ENCODE measurements around the gene OR56B1.

DNA sequence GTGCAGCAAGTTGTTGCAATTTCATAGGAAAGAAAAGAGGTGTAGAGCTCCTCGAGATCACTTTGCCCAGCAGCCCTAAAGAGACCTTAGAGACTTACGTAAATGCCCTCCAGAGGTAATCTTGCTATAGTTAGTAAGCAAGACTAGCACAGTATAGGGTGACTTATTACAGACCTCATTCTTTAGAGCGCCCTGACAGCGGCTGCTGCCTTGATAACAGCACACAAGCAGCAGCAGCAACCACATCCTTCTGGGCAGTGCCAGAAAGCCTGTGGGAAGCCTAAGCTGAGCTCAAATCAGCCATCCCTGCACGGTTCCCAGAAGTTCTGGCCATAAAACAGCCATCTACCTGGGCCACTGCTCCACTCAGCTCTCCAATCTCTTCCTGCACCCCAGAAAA lies 22.6 kb upstream of the OR56B1 start:
- TF ChIP-seq, protein P1, sequence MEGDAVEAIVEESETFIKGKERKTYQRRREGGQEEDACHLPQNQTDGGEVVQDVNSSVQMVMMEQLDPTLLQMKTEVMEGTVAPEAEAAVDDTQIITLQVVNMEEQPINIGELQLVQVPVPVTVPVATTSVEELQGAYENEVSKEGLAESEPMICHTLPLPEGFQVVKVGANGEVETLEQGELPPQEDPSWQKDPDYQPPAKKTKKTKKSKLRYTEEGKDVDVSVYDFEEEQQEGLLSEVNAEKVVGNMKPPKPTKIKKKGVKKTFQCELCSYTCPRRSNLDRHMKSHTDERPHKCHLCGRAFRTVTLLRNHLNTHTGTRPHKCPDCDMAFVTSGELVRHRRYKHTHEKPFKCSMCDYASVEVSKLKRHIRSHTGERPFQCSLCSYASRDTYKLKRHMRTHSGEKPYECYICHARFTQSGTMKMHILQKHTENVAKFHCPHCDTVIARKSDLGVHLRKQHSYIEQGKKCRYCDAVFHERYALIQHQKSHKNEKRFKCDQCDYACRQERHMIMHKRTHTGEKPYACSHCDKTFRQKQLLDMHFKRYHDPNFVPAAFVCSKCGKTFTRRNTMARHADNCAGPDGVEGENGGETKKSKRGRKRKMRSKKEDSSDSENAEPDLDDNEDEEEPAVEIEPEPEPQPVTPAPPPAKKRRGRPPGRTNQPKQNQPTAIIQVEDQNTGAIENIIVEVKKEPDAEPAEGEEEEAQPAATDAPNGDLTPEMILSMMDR (IDR thresholded peaks at IDR 0.05): no peak
- no peak for TF ChIP-seq JUN (CRISPR knock-in tag; IDR thresholded peaks at IDR 0.05)
- TF ChIP-seq IRF2 (CRISPR knock-in tag; IDR thresholded peaks at IDR 0.05; ENCODE audit: borderline replicate concordance, low read depth): no peak
- no peak for TF ChIP-seq ZNF396 (CRISPR knock-in tag; IDR thresholded peaks at IDR 0.05; ENCODE audit: borderline replicate concordance)
- no peak for TF ChIP-seq NFYB (CRISPR knock-in tag; conservative IDR thresholded peaks at IDR 0.05; ENCODE audit: low read depth)
- no peak for TF ChIP-seq GABPB1 (CRISPR knock-in tag; IDR thresholded peaks at IDR 0.05)
- TF ChIP-seq CBFB (CRISPR knock-in tag; IDR thresholded peaks at IDR 0.05; ENCODE audit: low read depth): no peak
- TF ChIP-seq, protein P2, sequence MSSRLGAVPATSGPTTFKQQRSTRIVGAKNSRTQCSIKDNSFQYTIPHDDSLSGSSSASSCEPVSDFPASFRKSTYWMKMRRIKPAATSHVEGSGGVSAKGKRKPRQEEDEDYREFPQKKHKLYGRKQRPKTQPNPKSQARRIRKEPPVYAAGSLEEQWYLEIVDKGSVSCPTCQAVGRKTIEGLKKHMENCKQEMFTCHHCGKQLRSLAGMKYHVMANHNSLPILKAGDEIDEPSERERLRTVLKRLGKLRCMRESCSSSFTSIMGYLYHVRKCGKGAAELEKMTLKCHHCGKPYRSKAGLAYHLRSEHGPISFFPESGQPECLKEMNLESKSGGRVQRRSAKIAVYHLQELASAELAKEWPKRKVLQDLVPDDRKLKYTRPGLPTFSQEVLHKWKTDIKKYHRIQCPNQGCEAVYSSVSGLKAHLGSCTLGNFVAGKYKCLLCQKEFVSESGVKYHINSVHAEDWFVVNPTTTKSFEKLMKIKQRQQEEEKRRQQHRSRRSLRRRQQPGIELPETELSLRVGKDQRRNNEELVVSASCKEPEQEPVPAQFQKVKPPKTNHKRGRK (CRISPR knock-in tag; IDR thresholded peaks at IDR 0.05; ENCODE audit: borderline replicate concordance): no peak
- TF ChIP-seq, protein P3, sequence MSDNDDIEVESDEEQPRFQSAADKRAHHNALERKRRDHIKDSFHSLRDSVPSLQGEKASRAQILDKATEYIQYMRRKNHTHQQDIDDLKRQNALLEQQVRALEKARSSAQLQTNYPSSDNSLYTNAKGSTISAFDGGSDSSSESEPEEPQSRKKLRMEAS (CRISPR knock-in tag; IDR thresholded peaks at IDR 0.05): no peak
- TF ChIP-seq, protein P4, sequence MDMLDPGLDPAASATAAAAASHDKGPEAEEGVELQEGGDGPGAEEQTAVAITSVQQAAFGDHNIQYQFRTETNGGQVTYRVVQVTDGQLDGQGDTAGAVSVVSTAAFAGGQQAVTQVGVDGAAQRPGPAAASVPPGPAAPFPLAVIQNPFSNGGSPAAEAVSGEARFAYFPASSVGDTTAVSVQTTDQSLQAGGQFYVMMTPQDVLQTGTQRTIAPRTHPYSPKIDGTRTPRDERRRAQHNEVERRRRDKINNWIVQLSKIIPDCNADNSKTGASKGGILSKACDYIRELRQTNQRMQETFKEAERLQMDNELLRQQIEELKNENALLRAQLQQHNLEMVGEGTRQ (CRISPR knock-in tag; IDR thresholded peaks at IDR 0.05): no peak
- no peak for TF ChIP-seq ZNF121 (CRISPR knock-in tag; IDR thresholded peaks at IDR 0.05)
